A549 (cell line): ENCODE measurements around the gene STAP2. TPM values are rescaled to one million over a fixed set of nuclear protein-coding genes. Genes with fewer than 3 reads are reported as not detected.

Source experiments
- ATAC-seq, 2 experiments: fragments of 200-7000 bp in 1 of 2; fragments of >200 bp in 1 of 2; cut with Nextera tagmentation in 1 of 2; cut with Tn5 transposase in 1 of 2; 3 replicates each; pipeline versions ENCODE4 v1.8.0 to v1.9.1; 2018 to 2020; ENCODE audit warnings: mild to moderate bottlenecking in 1 of 2, moderate library complexity in 1 of 2
- CTCF ChIA-PET: fragments of 300-600 bp; sonication (Branson Sonifier 250); formaldehyde crosslinking; extraction: SDS; loops from one replicate; lab custom pipeline; 2021; ENCODE audit warnings: antibody characterized with exemption, inconsistent platforms; lab: Yijun Ruan, JAX
- POLR2A ChIA-PET: fragments of 350-600 bp; formaldehyde crosslinking; extraction: SDS; loops from one replicate; lab custom pipeline; 2021; ENCODE audit warnings: antibody characterized with exemption, inconsistent platforms; lab: Yijun Ruan, JAX
- DNase-seq, 2 experiments: peaks; one replicate each; pipeline versions ENCODE4 v3.0.0 to v3.0.0-alpha.2; 2011 to 2016; ENCODE audit warnings: low read depth in 1 of 2, low spot score in 1 of 2
- FAIRE-seq: peaks from 2 replicates; lab custom pipeline; 2011; peaks lifted over from hg19 to GRCh38; lab: Jason Lieb, UNC
- H3K27ac ChIP-seq, 2 experiments: fragments of >200 bp; sonication (Bioruptor Twin); formaldehyde crosslinking; 3 replicates each; pipeline ENCODE4 v1.5.1; 2016 to 2017
- H3K4me1 ChIP-seq: fragments of >200 bp; sonication (Bioruptor Twin); formaldehyde crosslinking; 3 replicates; pipeline ENCODE4 v1.6.1; 2016
- H3K4me2 ChIP-seq: fragments of >200 bp; sonication (Bioruptor Twin); formaldehyde crosslinking; 3 replicates; pipeline ENCODE4 v1.6.1; 2016
- H3K4me3 ChIP-seq: fragments of >200 bp; sonication (Bioruptor Twin); formaldehyde crosslinking; 3 replicates; pipeline ENCODE4 v1.5.1; 2016
- H3K9me3 ChIP-seq: fragments of >200 bp; sonication (Bioruptor Twin); formaldehyde crosslinking; 3 replicates; pipeline ENCODE4 v1.6.1; 2016
- ATOH8 ChIP-seq: fragments of 250-450 bp; sonication (Bioruptor Pico); IDR thresholded peaks from 2 replicates; pipeline ENCODE4 v1.5.0; 2020; ENCODE audit warnings: low read depth, mild to moderate bottlenecking, moderate library complexity
- BHLHE40 ChIP-seq: IDR thresholded peaks from 2 replicates; pipeline ENCODE4 v1.6.1; 2012; ENCODE audit warnings: low read depth, low read length, inconsistent platforms
- CHD2 ChIP-seq: fragments of 150-350 bp; IDR thresholded peaks from 2 replicates; pipeline ENCODE4 v1.6.1; 2014; ENCODE audit warnings: low read length; ENCODE audit not compliant: partially characterized antibody
- CTCF ChIP-seq: fragments of >200 bp; sonication (Bioruptor Twin); formaldehyde crosslinking; IDR thresholded peaks from 3 replicates; pipeline ENCODE4 v1.5.1; 2016
- EHMT2 ChIP-seq: fragments of 200-600 bp; sonication (generic); IDR thresholded peaks from 2 replicates; pipeline ENCODE4 v1.6.1; 2016; ENCODE audit warnings: antibody characterized with exemption, low read depth, mild to moderate bottlenecking, moderate library complexity
- EP300 ChIP-seq, 2 experiments: fragments of >200 bp; sonication (Bioruptor Twin); formaldehyde crosslinking; IDR thresholded peaks; 2 replicates in 1 of 2; 3 replicates in 1 of 2; pipeline ENCODE4 v1.6.1; 2016 to 2017
- FOSB ChIP-seq: fragments of 250-450 bp; sonication (Bioruptor Pico); IDR thresholded peaks from 2 replicates; pipeline ENCODE4 v1.5.0; 2020; ENCODE audit warnings: mild to moderate bottlenecking, moderate library complexity
- HDAC2 ChIP-seq: fragments of 200-600 bp; sonication (generic); IDR thresholded peaks from 2 replicates; pipeline ENCODE4 v1.6.1; 2016
- HES2 ChIP-seq: fragments of >200 bp; sonication (Bioruptor Twin); formaldehyde crosslinking; IDR thresholded peaks from 2 replicates; pipeline ENCODE4 v1.6.1; 2016
- HEYL ChIP-seq: fragments of 250-450 bp; sonication (Bioruptor Pico); IDR thresholded peaks from 2 replicates; pipeline ENCODE4 v1.8.0; 2021; ENCODE audit warnings: mild to moderate bottlenecking, moderate library complexity
- HMGXB4 ChIP-seq: fragments of 250-450 bp; sonication (Bioruptor Pico); IDR thresholded peaks from 2 replicates; pipeline ENCODE4 v1.5.0; 2021; ENCODE audit warnings: mild to moderate bottlenecking, moderate library complexity, borderline replicate concordance
- HOXA7 ChIP-seq: fragments of 250-450 bp; sonication (Bioruptor Pico); IDR thresholded peaks from 2 replicates; pipeline ENCODE4 v1.5.0; 2020; ENCODE audit warnings: mild to moderate bottlenecking, moderate library complexity
- HOXB13 ChIP-seq: fragments of 250-450 bp; sonication (Bioruptor Pico); IDR thresholded peaks from 2 replicates; pipeline ENCODE4 v1.5.0; 2020; ENCODE audit warnings: low read depth, mild to moderate bottlenecking, moderate library complexity
- HOXB5 ChIP-seq: fragments of 250-450 bp; sonication (Bioruptor Pico); IDR thresholded peaks from 2 replicates; pipeline ENCODE4 v1.5.0; 2020; ENCODE audit warnings: mild to moderate bottlenecking, moderate library complexity
- JUN ChIP-seq, 2 experiments: fragments of >200 bp; sonication (Bioruptor Twin); formaldehyde crosslinking; IDR thresholded peaks; 2 replicates in 1 of 2; 3 replicates in 1 of 2; pipeline ENCODE4 v1.6.1; 2016 to 2017
- JUNB ChIP-seq: fragments of >200 bp; sonication (Bioruptor Twin); formaldehyde crosslinking; IDR thresholded peaks from 2 replicates; pipeline ENCODE4 v1.6.1; 2016
- KDM5A ChIP-seq: fragments of 200-600 bp; sonication (generic); IDR thresholded peaks from 2 replicates; pipeline ENCODE4 v1.6.1; 2016; ENCODE audit warnings: antibody characterized with exemption, mild to moderate bottlenecking
- MAFK ChIP-seq: fragments of 450-650 bp; IDR thresholded peaks from 2 replicates; pipeline ENCODE4 v1.6.1; 2014; ENCODE audit not compliant: partially characterized antibody
- NPAS2 ChIP-seq: fragments of 250-450 bp; sonication (Bioruptor Pico); IDR thresholded peaks from 2 replicates; pipeline ENCODE4 v1.8.0; 2022; ENCODE audit warnings: mild to moderate bottlenecking, moderate library complexity, borderline replicate concordance
- NR3C1 ChIP-seq: fragments of >200 bp; sonication (Bioruptor Twin); formaldehyde crosslinking; IDR thresholded peaks from 3 replicates; pipeline ENCODE4 v1.6.1; 2017
- PHF8 ChIP-seq: fragments of 200-600 bp; sonication (generic); IDR thresholded peaks from 2 replicates; pipeline ENCODE4 v1.6.1; 2016; ENCODE audit warnings: low read depth, mild to moderate bottlenecking, antibody characterized with exemption, moderate library complexity, borderline replicate concordance
- POLR2A ChIP-seq: IDR thresholded peaks from 2 replicates; pipeline ENCODE4 v1.6.1; 2012; ENCODE audit warnings: mild to moderate bottlenecking, low read length
- RAD21 ChIP-seq, 2 experiments: fragments of >200 bp in 1 of 2; sonication (Bioruptor Twin) in 1 of 2; formaldehyde crosslinking in 1 of 2; IDR thresholded peaks in 1 of 2; conservative IDR thresholded peaks in 1 of 2; 2 replicates in 1 of 2; 3 replicates in 1 of 2; pipeline ENCODE4 v1.6.1; 2012 to 2018; ENCODE audit warnings: inconsistent platforms in 1 of 2
- RARB ChIP-seq: fragments of 250-450 bp; sonication (Bioruptor Pico); IDR thresholded peaks from 2 replicates; pipeline ENCODE4 v1.8.0; 2021; ENCODE audit warnings: mild to moderate bottlenecking, moderate library complexity
- RNF2 ChIP-seq: fragments of 200-600 bp; sonication (generic); IDR thresholded peaks from 2 replicates; pipeline ENCODE4 v1.6.1; 2016; ENCODE audit warnings: low read depth, mild to moderate bottlenecking, antibody characterized with exemption, moderate library complexity, borderline replicate concordance
- USF2 ChIP-seq: fragments of 450-650 bp; IDR thresholded peaks from 2 replicates; pipeline ENCODE4 v1.6.1; 2014; ENCODE audit warnings: antibody characterized with exemption
- WGBS: methylation state at CpG from one replicate; pipeline ENCODE4 v1.1.6; 2017; ENCODE audit errors: missing lambda C conversion rate; 5-methylcytosine and 5-hydroxymethylcytosine counted together
- polyA plus RNA-seq, 4 experiments: library from polyadenylated mRNA; depleted of rRNA in 3 of 4; stranded (reverse); fragments of >200 nt; fragmentation: RNase III in 1 of 4; extraction: RNeasy Plus Mini Kit Qiagen cat#74134 plus additional on column Dnase treatment in 1 of 4; gene quantifications; 2 replicates in 3 of 4; 3 replicates in 1 of 4; pipeline ENCODE4 v1.2.3, GENCODE V29; 2011 to 2017

The STAP2 gene
- polyA plus RNA-seq, 2 of the 4 experiments (the other 2 are of a cell fraction), result 0.19 TPM; not detected in 1

GRCh38 chr19:4376028-4376670 is 37.5 kb upstream of the STAP2 start (continued):
- TF ChIP-seq NR3C1 (no peak), PHF8 (no peak)
- TF ChIP-seq, all 56 proteins: peak for 0

- 26% methylated on average over 13 of the region's 16 CpGs for WGBS
- ATAC-seq (peak; percentile 48 to 68), FAIRE-seq (no peak)
- ChIA-PET POLR2A (interaction anchor here (0.6 to 0.7 kb wide), 3 partner anchors 24 to 989 kb away, joined by 3 to 4 read pairs (median 3); partner anchors contain the start of gene SH3GL1), CTCF (interaction anchor here (0.8 to 4.9 kb wide), 14 partner anchors 8 to 105 kb away, joined by 3 to 45 read pairs (median 5); partner anchors contain the start of genes CHAF1A, MPND and SH3GL1)
- Histone ChIP-seq H3K4me2 (peak overlapping the region; percentile 86), H3K4me3 (no peak overlapping the region), H3K4me1 (peaks cover 68% of the 10 kb centered on the region)
- TF ChIP-seq CTCF (no peak), RARB (no peak), HMGXB4 (CRISPR knock-in tag) (no peak), KDM5A (no peak), HOXA7 (CRISPR knock-in tag) (no peak), EHMT2 (no peak), USF2 (no peak), EP300 (IDR thresholded peaks at IDR 0.05) (no peak), HEYL (CRISPR knock-in tag) (no peak)
- TF ChIP-seq, all 56 proteins: peak for 0
- Histone ChIP-seq H3K27ac (peak overlapping the region; percentile 99), H3K9me3 (no peaks in the 10 kb centered on the region)
- DNase-seq, result peak in 1 of 2 experiments; percentile 60
Observed at GRCh38 chr19:4375164-4376027, 36.8 kb upstream of the STAP2 start.

- no peak overlapping the region for H3K4me3 ChIP-seq
- H3K4me2 ChIP-seq, result peak overlapping the region; percentile 86
- peak overlapping the region; percentile 99 for H3K27ac ChIP-seq
- ATAC-seq, result peak; percentile 76 to 84
- FAIRE-seq, result no peak
- WGBS, result 18% methylated on average over 9 of the region's 27 CpGs
- peak; percentile 52 to 85 for DNase-seq
- ChIA-PET POLR2A (interaction anchor here (0.6 to 0.9 kb wide), 4 partner anchors 24 to 989 kb away, joined by 3 to 4 read pairs (median 3); partner anchors contain the start of genes CHAF1A and SH3GL1), CTCF (interaction anchor here (0.8 to 4.9 kb wide), 9 partner anchors 9 to 105 kb away, joined by 3 to 45 read pairs (median 7); partner anchors contain the start of genes CHAF1A, MPND and SH3GL1)
- H3K9me3 ChIP-seq, result no peaks in the 10 kb centered on the region
- H3K4me1 ChIP-seq, result peaks cover 61% of the 10 kb centered on the region
- TF ChIP-seq HDAC2, result no peak
- TF ChIP-seq PHF8, result no peak
- TF ChIP-seq BHLHE40, result no peak
- TF ChIP-seq JUN (IDR thresholded peaks at IDR 0.05), result peak; percentile 32 to 69; a peak in 2 of 5 replicates
- peak; percentile 13; the same call in 1 of the 2 replicates for TF ChIP-seq NPAS2 (CRISPR knock-in tag)
- TF ChIP-seq JUNB, result peak; percentile 47
- TF ChIP-seq POLR2A, result no peak
- peak; percentile 89 for TF ChIP-seq ATOH8 (CRISPR knock-in tag)
- no peak for TF ChIP-seq HES2
- no peak for TF ChIP-seq CHD2
- TF ChIP-seq FOSB (CRISPR knock-in tag), result no peak
- peak; percentile 86; the same call in 1 of the 2 replicates for TF ChIP-seq HOXB5
- no peak for TF ChIP-seq RNF2
- no peak; a peak in 1 of 5 replicates for TF ChIP-seq RAD21 (conservative IDR thresholded peaks at IDR 0.05 in 1 of 2, IDR thresholded peaks at IDR 0.05 in 1 of 2)
- peak; percentile 54 for TF ChIP-seq HOXB13 (CRISPR knock-in tag)
- peak; percentile 98 for TF ChIP-seq MAFK
Observed at GRCh38 chr19:4374498-4375163, 36.0 kb upstream of the STAP2 start.
